GF-D8 (cell line): ENCODE measurements around the gene HABP2.

Experiments used
- DNase-seq: peaks from one replicate; lab custom pipeline; 2025; lab: John Stamatoyannopoulos, UW

HABP2 gene

GRCh38 chr10:113557903-113558321, 5.1 kb downstream of the HABP2 start:
- DNase-seq, result no peak

- DNase-seq, result no peak
These were observed 7.2 kb downstream of the HABP2 start for GRCh38 chr10:113560071-113560470.

GRCh38 chr10:113561214-113561613, 8.4 kb downstream of the HABP2 start:
- DNase-seq, result no peak

- no peak for DNase-seq
These were observed 9.2 kb downstream of the HABP2 start for GRCh38 chr10:113562069-113562468.

GRCh38 chr10:113562704-113563103, 9.9 kb downstream of the HABP2 start:
- DNase-seq, result no peak

- no peak for DNase-seq
These were observed 10.6 kb downstream of the HABP2 start for GRCh38 chr10:113563306-113564088.

GRCh38 chr10:113565364-113565763, 12.5 kb downstream of the HABP2 start:
- no peak for DNase-seq

- DNase-seq, result no peak
These were observed 14.0 kb downstream of the HABP2 start for GRCh38 chr10:113566888-113567287.

- DNase-seq, result no peak
These were observed 16.7 kb downstream of the HABP2 start for GRCh38 chr10:113569576-113569975.

- no peak for DNase-seq
These were observed 19.9 kb downstream of the HABP2 start for GRCh38 chr10:113572520-113573290.

GRCh38 chr10:113573368-113573767, 20.5 kb downstream of the HABP2 start:
- DNase-seq, result no peak

- DNase-seq, result no peak
These were observed 24.0 kb downstream of the HABP2 start for GRCh38 chr10:113576852-113577251.

GRCh38 chr10:113578773-113579172, 25.9 kb downstream of the HABP2 start:
- no peak for DNase-seq

- DNase-seq, result no peak
These were observed 28.2 kb downstream of the HABP2 start for GRCh38 chr10:113581092-113581491.

- no peak for DNase-seq
These were observed 30.7 kb downstream of the HABP2 start for GRCh38 chr10:113583571-113583970.

GRCh38 chr10:113585949-113586348, 33.1 kb downstream of the HABP2 start:
- no peak for DNase-seq

GRCh38 chr10:113589201-113589770, 36.4 kb downstream of the HABP2 start:
- no peak for DNase-seq

GRCh38 chr10:113590581-113590980, 37.7 kb downstream of the HABP2 start:
- no peak for DNase-seq

- no peak for DNase-seq
These were observed 39.5 kb downstream of the HABP2 start for GRCh38 chr10:113592380-113592779.

- DNase-seq, result no peak
These were observed 41.8 kb downstream of the HABP2 start for GRCh38 chr10:113594652-113595051.

- no peak for DNase-seq
These were observed 47.7 kb downstream of the HABP2 start for GRCh38 chr10:113600569-113600968.

- no peak for DNase-seq
These were observed 50.4 kb downstream of the HABP2 start for GRCh38 chr10:113603057-113603777.
